Smooth muscle cell (in vitro differentiated cells): ENCODE measurements around the gene STAT3. TPM values are rescaled to one million over a fixed set of nuclear protein-coding genes. Genes with fewer than 3 reads are reported as not detected.

Experiments
- DNase-seq: peaks from one replicate; lab custom pipeline; 2025; ENCODE audit not compliant: unreplicated experiment; lab: John Stamatoyannopoulos, UW
- H2AFZ ChIP-seq: fragments of 200-600 bp; sonication (generic); 2 replicates; pipeline ENCODE4 v1.6.0; 2016; ENCODE audit warnings: antibody characterized with exemption, low read depth, mild to moderate bottlenecking
- H3F3A ChIP-seq: fragments of 200-600 bp; sonication (generic); 2 replicates; pipeline ENCODE4 v1.6.0; 2017; ENCODE audit warnings: antibody characterized with exemption, low read depth
- H3K27ac ChIP-seq: fragments of 200-600 bp; sonication (generic); 2 replicates; pipeline ENCODE4 v1.5.1; 2016; ENCODE audit warnings: low read depth, mild to moderate bottlenecking
- H3K27me3 ChIP-seq: fragments of 200-600 bp; sonication (generic); 2 replicates; pipeline ENCODE4 v1.6.1; 2016; ENCODE audit warnings: low read depth, mild to moderate bottlenecking
- H3K36me3 ChIP-seq: fragments of 200-600 bp; sonication (generic); 2 replicates; pipeline ENCODE4 v1.5.1; 2016; ENCODE audit warnings: low read depth
- H3K4me1 ChIP-seq: fragments of 200-600 bp; sonication (generic); 2 replicates; pipeline ENCODE4 v1.5.1; 2016; ENCODE audit warnings: low read depth
- H3K4me2 ChIP-seq: fragments of 200-600 bp; sonication (generic); 2 replicates; pipeline ENCODE4 v1.6.0; 2016; ENCODE audit warnings: mild to moderate bottlenecking
- H3K4me3 ChIP-seq: fragments of 200-600 bp; sonication (generic); 2 replicates; pipeline ENCODE4 v1.5.1; 2016; ENCODE audit warnings: mild to moderate bottlenecking
- H3K79me2 ChIP-seq: fragments of 200-600 bp; sonication (generic); 2 replicates; pipeline ENCODE4 v1.6.0; 2016; ENCODE audit warnings: low read depth, mild to moderate bottlenecking
- H3K9ac ChIP-seq: fragments of 200-600 bp; sonication (generic); 2 replicates; pipeline ENCODE4 v1.6.0; 2016; ENCODE audit warnings: low read depth
- H3K9me3 ChIP-seq: fragments of 200-600 bp; sonication (generic); replicated peaks from 2 replicates; pipeline ENCODE4 v1.5.1; 2016; ENCODE audit warnings: low read depth
- H4K20me1 ChIP-seq: fragments of 200-600 bp; sonication (generic); 2 replicates; pipeline ENCODE4 v1.6.0; 2016; ENCODE audit warnings: low read depth
- CTCF ChIP-seq: fragments of 200-600 bp; sonication (generic); IDR thresholded peaks from 2 replicates; pipeline ENCODE4 v1.5.1; 2017; ENCODE audit warnings: borderline replicate concordance, mild to moderate bottlenecking, antibody characterized with exemption; ENCODE audit not compliant: insufficient read depth, poor library complexity, severe bottlenecking
- WGBS: methylation state at CpG from one replicate; pipeline ENCODE4 v1.1.7; 2016; ENCODE audit warnings: low lambda C conversion rate; 5-methylcytosine and 5-hydroxymethylcytosine counted together
- polyA plus RNA-seq: library from polyadenylated mRNA; unstranded; fragments of >200 nt; fragmentation: Nextera tagmentation; extraction: Ambion mirVana; gene quantifications from 2 replicates; pipeline ENCODE4 v1.2.1, GENCODE V29; 2016
- total RNA-seq: library from RNA; depleted of rRNA; stranded (reverse); fragments of >200 nt; gene quantifications from 2 replicates; pipeline ENCODE4 v1.2.3, GENCODE V29; 2014

STAT3 gene
- total and polyA plus RNA-seq, 2 experiments from 2014 or later = 85.6 to 87.7 TPM

GRCh38 chr17:42387661-42388380 lies 421 bp downstream of the STAT3 start:
- H3K4me1 ChIP-seq = peaks cover 22% of the 10 kb centered on the region

GRCh38 chr17:42386777-42387657 lies 1.2 kb downstream of the STAT3 start:
- Histone ChIP-seq H3K36me3 (no peaks in the 10 kb centered on the region), H3K9ac (peak overlapping the region; percentile 97), H3K79me2 (peaks cover 61% of the 10 kb centered on the region), H3K27me3 (no peaks in the 10 kb centered on the region), H2AFZ (no peak overlapping the region), H4K20me1 (peaks cover 61% of the 10 kb centered on the region), H3K4me3 (peak overlapping the region; percentile 97), H3K9me3 (no peaks in the 10 kb centered on the region), H3K4me2 (peak overlapping the region; percentile 94), H3K4me1 (peaks cover 22% of the 10 kb centered on the region), H3K27ac (peak overlapping the region; percentile 95), H3F3A (peaks cover 3% of the 10 kb centered on the region)
- TF ChIP-seq CTCF = no peak
- 6% methylated on average over 8 of the region's 8 CpGs for WGBS
- DNase-seq = no peak

More at GRCh38 chr17:42387661-42388380, 421 bp downstream of the STAT3 start:
- peaks cover 53% of the 10 kb centered on the region for H3K79me2 ChIP-seq
- peaks cover 53% of the 10 kb centered on the region for H4K20me1 ChIP-seq
- peak overlapping the region; percentile 95 for H3K27ac ChIP-seq
- no peaks in the 10 kb centered on the region for H3K27me3 ChIP-seq
- H2AFZ ChIP-seq = no peak overlapping the region
- 1% methylated on average over 48 of the region's 62 CpGs for WGBS
- H3K36me3 ChIP-seq = no peaks in the 10 kb centered on the region
- no peak for TF ChIP-seq CTCF
- H3F3A ChIP-seq = peaks cover 3% of the 10 kb centered on the region
- peak overlapping the region; percentile 94 for H3K4me2 ChIP-seq
- peak overlapping the region; percentile 97 for H3K9ac ChIP-seq
- H3K9me3 ChIP-seq = no peaks in the 10 kb centered on the region
- H3K4me3 ChIP-seq = peak overlapping the region; percentile 97
- DNase-seq = no peak

DNA sequence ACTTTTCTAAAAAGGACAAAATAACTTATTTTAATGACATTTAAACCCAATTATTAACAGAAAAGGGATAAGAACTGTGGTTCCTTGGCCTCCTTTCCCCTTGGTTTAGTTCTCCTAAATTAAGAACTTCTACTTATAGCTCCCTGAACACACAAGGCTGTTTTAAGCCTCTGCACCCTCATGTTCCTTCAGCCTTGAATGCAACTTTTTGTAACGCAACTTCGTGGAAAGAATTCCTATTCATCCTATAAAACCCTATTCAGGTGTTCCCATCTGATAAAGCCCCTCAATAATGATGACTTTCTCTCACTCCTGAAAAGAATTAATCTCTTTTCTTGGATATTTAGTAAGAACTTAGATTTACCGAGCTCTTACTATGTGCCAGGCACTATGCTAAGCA lies 6.3 kb downstream of the STAT3 start:
- TF ChIP-seq CTCF = no peak
- whole genome bisulfite sequencing = 83% methylated on average over 3 of the region's 3 CpGs
- Histone ChIP-seq H3F3A (no peaks in the 10 kb centered on the region), H3K9me3 (no peaks in the 10 kb centered on the region), H3K36me3 (no peaks in the 10 kb centered on the region), H3K9ac (no peak overlapping the region), H3K27ac (no peak overlapping the region), H3K4me2 (no peak overlapping the region), H3K4me1 (peaks cover 11% of the 10 kb centered on the region), H3K79me2 (peaks cover 100% of the 10 kb centered on the region), H3K27me3 (no peaks in the 10 kb centered on the region), H2AFZ (no peak overlapping the region), H3K4me3 (no peak overlapping the region), H4K20me1 (peaks cover 100% of the 10 kb centered on the region)
- DNase-seq = no peak
